Stomach smooth muscle (tissue), 2 donors: Measurements from ENCODE around the gene RABGAP1L.
"Not testable (repeated sequence)": the region's sequence is repeated elsewhere in the genome, so short reads cannot be mapped to it uniquely, and the experiment has no call there.

ENCODE experiments used
- H3K27ac ChIP-seq: one replicate; pipeline ENCODE4 v1.7.0; 2013; ENCODE audit warnings: mild to moderate bottlenecking, low read length, inconsistent platforms
- H3K27me3 ChIP-seq, 2 donors: one replicate each; pipeline ENCODE4 v1.7.0; 2013; ENCODE audit warnings: low read length in 2 of 2; ENCODE audit not compliant: insufficient read depth in 2 of 2, control insufficient read depth in 1 of 2
- H3K36me3 ChIP-seq, 2 donors: one replicate each; pipeline ENCODE4 v1.7.0; 2013; ENCODE audit warnings: low read length in 2 of 2; ENCODE audit not compliant: control insufficient read depth in 2 of 2, insufficient read depth in 2 of 2
- H3K4me1 ChIP-seq: one replicate; pipeline ENCODE4 v1.7.0; 2013; ENCODE audit warnings: low read length; ENCODE audit not compliant: control insufficient read depth, insufficient read depth
- H3K4me3 ChIP-seq, 2 donors: one replicate each; pipeline ENCODE4 v1.7.0; 2013; ENCODE audit warnings: low read length in 2 of 2
- H3K9ac ChIP-seq, 2 donors: one replicate each; pipeline ENCODE4 v1.7.0; 2013; ENCODE audit warnings: low read length in 2 of 2, mild to moderate bottlenecking in 1 of 2
- H3K9me3 ChIP-seq, 2 donors: one replicate each; pipeline ENCODE4 v1.7.0; 2013; ENCODE audit warnings: low read length in 2 of 2; ENCODE audit not compliant: control insufficient read depth in 2 of 2
- donor health status: healthy.
- donor health status: Pancreatic carcinoma.

Gene RABGAP1L

GRCh38 chr1:174159252-174160108 is at the start of gene RABGAP1L:
TSS of gene RABGAP1L (plus strand) at chr1:174159520.
- no peaks in the 10 kb centered on the region for H3K4me1 ChIP-seq
- peak within 1 kb of the TSS; percentile 81 to 86 for H3K9ac ChIP-seq
- H3K4me3 ChIP-seq, result peak within 1 kb of the TSS; percentile 83 to 88
- no peaks in the 10 kb centered on the region for H3K9me3 ChIP-seq
- H3K36me3 ChIP-seq, result no peaks in the 10 kb centered on the region
- no peaks in the 10 kb centered on the region for H3K27me3 ChIP-seq
- H3K27ac ChIP-seq, result peak within 1 kb of the TSS; percentile 74

- Histone ChIP-seq H3K9ac (no peak overlapping the region), H3K4me1 (peaks cover 2% of the 10 kb centered on the region), H3K4me3 (no peak overlapping the region), H3K27ac (no peak overlapping the region), H3K9me3 (no peaks in the 10 kb centered on the region), H3K36me3 (no peaks in the 10 kb centered on the region), H3K27me3 (no peaks in the 10 kb centered on the region)
These were observed 49.3 kb upstream of the RABGAP1L start for GRCh38 chr1:174110053-174110452.

- peaks cover 2% of the 10 kb centered on the region for H3K4me1 ChIP-seq
- no peak overlapping the region for H3K9ac ChIP-seq
- peak overlapping the region in 1 of 2 donors; percentile 4 for H3K4me3 ChIP-seq
- H3K27me3 ChIP-seq, result no peaks in the 10 kb centered on the region
- no peaks in the 10 kb centered on the region for H3K36me3 ChIP-seq
- H3K27ac ChIP-seq, result no peak overlapping the region
- no peaks in the 10 kb centered on the region for H3K9me3 ChIP-seq
These were observed 46.7 kb upstream of the RABGAP1L start for GRCh38 chr1:174112489-174113162.

GRCh38 chr1:174114106-174114505 is 45.2 kb upstream of the RABGAP1L start:
- Histone ChIP-seq H3K27ac (no peak overlapping the region), H3K4me1 (peaks cover 2% of the 10 kb centered on the region), H3K36me3 (no peaks in the 10 kb centered on the region), H3K9me3 (no peaks in the 10 kb centered on the region), H3K4me3 (no peak overlapping the region), H3K9ac (no peak overlapping the region), H3K27me3 (no peaks in the 10 kb centered on the region)

- no peaks in the 10 kb centered on the region for H3K27me3 ChIP-seq
- no peaks in the 10 kb centered on the region for H3K9me3 ChIP-seq
- no peak overlapping the region for H3K9ac ChIP-seq
- H3K4me1 ChIP-seq, result peaks cover 2% of the 10 kb centered on the region
- no peaks in the 10 kb centered on the region for H3K36me3 ChIP-seq
- no peak overlapping the region for H3K27ac ChIP-seq
- no peak overlapping the region for H3K4me3 ChIP-seq
These were observed 44.4 kb upstream of the RABGAP1L start for GRCh38 chr1:174114788-174115448.

GRCh38 chr1:174116042-174116441 is 43.3 kb upstream of the RABGAP1L start:
- H3K36me3 ChIP-seq, result no peaks in the 10 kb centered on the region
- H3K27ac ChIP-seq, result no peak overlapping the region
- peaks cover 2% of the 10 kb centered on the region for H3K4me1 ChIP-seq
- no peaks in the 10 kb centered on the region for H3K9me3 ChIP-seq
- H3K9ac ChIP-seq, result no peak overlapping the region
- H3K27me3 ChIP-seq, result no peaks in the 10 kb centered on the region
- H3K4me3 ChIP-seq, result no peak overlapping the region

GRCh38 chr1:174118751-174119150 is 40.6 kb upstream of the RABGAP1L start:
- no peaks in the 10 kb centered on the region for H3K4me1 ChIP-seq
- no peak overlapping the region for H3K27ac ChIP-seq
- H3K27me3 ChIP-seq, result no peaks in the 10 kb centered on the region
- H3K4me3 ChIP-seq, result no peak overlapping the region
- no peak overlapping the region for H3K9ac ChIP-seq
- H3K36me3 ChIP-seq, result no peaks in the 10 kb centered on the region
- no peaks in the 10 kb centered on the region for H3K9me3 ChIP-seq

- not testable (repeated sequence) for H3K27me3 ChIP-seq, H3K27ac ChIP-seq, H3K9ac ChIP-seq
These were observed 37.0 kb upstream of the RABGAP1L start for GRCh38 chr1:174122318-174122717.

GRCh38 chr1:174123843-174124242 is 35.5 kb upstream of the RABGAP1L start:
- Histone ChIP-seq H3K4me3 (no peak overlapping the region), H3K36me3 (no peaks in the 10 kb centered on the region), H3K4me1 (no peaks in the 10 kb centered on the region), H3K27me3 (no peaks in the 10 kb centered on the region), H3K9me3 (peaks cover 0 to 9% of the 10 kb centered on the region in 2 donors), H3K9ac (no peak overlapping the region), H3K27ac (no peak overlapping the region)

More at GRCh38 chr1:174122318-174122717, 37.0 kb upstream of the RABGAP1L start:
- not testable (repeated sequence) for H3K4me3 ChIP-seq, H3K36me3 ChIP-seq, H3K9me3 ChIP-seq, H3K4me1 ChIP-seq

- H3K9me3 ChIP-seq, H3K4me3 ChIP-seq, H3K9ac ChIP-seq, H3K27ac ChIP-seq, H3K4me1 ChIP-seq, H3K36me3 ChIP-seq, H3K27me3 ChIP-seq: not testable (repeated sequence)
These were observed 32.1 kb upstream of the RABGAP1L start for GRCh38 chr1:174127176-174127575.
